NCI-H146 (cell line): ENCODE measurements around the gene NAV2.

Source experiments
- DNase-seq: peaks from one replicate; lab custom pipeline; 2025; lab: John Stamatoyannopoulos, UW

The NAV2 gene

GRCh38 chr11:19718951-19719350 is 6.3 kb downstream of the NAV2 start:
- no peak for DNase-seq

- no peak for DNase-seq
Measured at GRCh38 chr11:19719960-19720359, 7.3 kb downstream of the NAV2 start.

GRCh38 chr11:19721176-19721575 is 8.5 kb downstream of the NAV2 start:
- DNase-seq, result no peak

- no peak for DNase-seq
Measured at GRCh38 chr11:19722702-19723101, 10.1 kb downstream of the NAV2 start.

- no peak for DNase-seq
Measured at GRCh38 chr11:19723572-19724342, 11.1 kb downstream of the NAV2 start.

- DNase-seq, result no peak
Measured at GRCh38 chr11:19724765-19725164, 12.1 kb downstream of the NAV2 start.

- no peak for DNase-seq
Measured at GRCh38 chr11:19725379-19726079, 12.9 kb downstream of the NAV2 start.

GRCh38 chr11:19727246-19727645 is 14.6 kb downstream of the NAV2 start:
- peak; percentile 7 for DNase-seq

GRCh38 chr11:19728436-19728835 is 15.8 kb downstream of the NAV2 start:
- DNase-seq, result no peak

GRCh38 chr11:19729141-19729540 is 16.5 kb downstream of the NAV2 start:
- no peak for DNase-seq

GRCh38 chr11:19730373-19730772 is 17.7 kb downstream of the NAV2 start:
- no peak for DNase-seq

- no peak for DNase-seq
Measured at GRCh38 chr11:19734171-19734570, 21.5 kb downstream of the NAV2 start.

- no peak for DNase-seq
Measured at GRCh38 chr11:19735157-19735908, 22.7 kb downstream of the NAV2 start.

GRCh38 chr11:19735909-19736498 is 23.4 kb downstream of the NAV2 start:
- DNase-seq, result peak; percentile 63

GRCh38 chr11:19736831-19737230 is 24.2 kb downstream of the NAV2 start:
- no peak for DNase-seq

- DNase-seq, result no peak
Measured at GRCh38 chr11:19737575-19737974, 24.9 kb downstream of the NAV2 start.

- no peak for DNase-seq
Measured at GRCh38 chr11:19738124-19738523, 25.5 kb downstream of the NAV2 start.

- DNase-seq, result no peak
Measured at GRCh38 chr11:19739872-19740271, 27.2 kb downstream of the NAV2 start.

- no peak for DNase-seq
Measured at GRCh38 chr11:19740586-19740985, 27.9 kb downstream of the NAV2 start.

GRCh38 chr11:19742588-19743292 is 30.1 kb downstream of the NAV2 start:
- peak; percentile 75 for DNase-seq

- no peak for DNase-seq
Measured at GRCh38 chr11:19743622-19744021, 31.0 kb downstream of the NAV2 start.

- DNase-seq, result no peak
Measured at GRCh38 chr11:19744130-19744529, 31.5 kb downstream of the NAV2 start.
